HG03139 (cell line): ENCODE data around the gene DMXL1.

Experiments used
- ATAC-seq: cut with Tn5 transposase; IDR thresholded peaks from one replicate; pipeline ENCODE4 v1.9.1; 2021; ENCODE audit not compliant: unreplicated experiment

The DMXL1 gene

GRCh38 chr5:119286511-119287488 is 215.9 kb downstream of the DMXL1 start:
- no peak for ATAC-seq

DNA sequence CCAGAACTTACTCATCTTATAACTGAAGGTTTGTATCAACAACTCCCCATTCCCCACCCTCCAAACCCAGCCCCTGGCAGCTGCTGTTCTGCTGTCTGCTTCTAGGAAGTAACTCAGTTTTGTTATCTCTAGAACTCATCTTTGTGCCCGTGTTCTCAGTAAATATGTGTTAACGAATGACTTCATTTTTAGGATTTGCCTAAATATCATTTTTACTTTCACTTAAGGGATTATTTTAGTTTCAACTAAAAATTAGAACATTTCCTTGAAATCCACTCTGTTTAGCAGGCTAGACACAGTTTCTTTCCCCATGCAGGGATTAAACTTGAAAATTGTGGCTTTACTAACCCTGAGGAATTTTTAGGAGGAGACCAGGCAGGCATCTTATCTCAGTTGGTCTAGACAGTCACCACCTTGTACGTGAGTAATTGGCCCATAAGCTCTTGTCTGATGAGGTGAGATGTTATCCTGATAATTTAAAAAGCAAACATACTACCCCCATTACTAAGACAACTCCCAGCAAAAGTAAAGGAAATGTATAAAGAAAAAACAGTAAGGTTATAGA is 216.7 kb downstream of the DMXL1 start:
- no peak for ATAC-seq

DNA sequence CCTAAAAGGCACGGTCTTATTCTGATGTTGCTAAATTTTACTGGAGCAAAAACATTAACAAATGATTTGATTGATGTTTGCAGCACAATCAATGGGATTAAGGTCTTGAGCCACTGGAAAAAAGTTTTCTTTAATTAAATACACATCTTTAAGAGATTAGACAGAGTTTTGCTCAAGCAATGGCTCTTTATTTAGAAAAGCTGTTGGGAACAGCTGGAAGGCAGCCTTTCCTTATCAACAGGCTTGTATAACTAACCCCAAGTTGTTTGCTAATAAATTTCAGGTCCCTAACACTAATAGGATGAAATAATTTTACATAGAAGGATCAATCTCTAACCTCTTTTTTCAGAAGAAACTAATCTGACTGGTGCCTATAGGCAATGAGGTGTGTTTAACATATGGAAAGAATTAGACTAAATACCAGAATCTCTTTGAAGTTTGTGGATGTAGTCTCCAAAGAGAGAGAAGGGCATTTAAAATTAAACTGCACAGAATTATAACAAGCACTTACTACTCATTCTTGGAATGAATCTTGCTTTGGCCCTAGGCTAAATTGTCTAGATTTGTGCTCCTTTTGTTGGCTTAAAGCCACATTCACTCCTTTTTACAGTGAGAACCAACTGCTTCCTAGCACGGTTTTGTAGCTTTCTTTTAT is 217.6 kb downstream of the DMXL1 start:
- no peak for ATAC-seq

- no peak for ATAC-seq
Measured at GRCh38 chr5:119289438-119290044, 218.7 kb downstream of the DMXL1 start.

DNA sequence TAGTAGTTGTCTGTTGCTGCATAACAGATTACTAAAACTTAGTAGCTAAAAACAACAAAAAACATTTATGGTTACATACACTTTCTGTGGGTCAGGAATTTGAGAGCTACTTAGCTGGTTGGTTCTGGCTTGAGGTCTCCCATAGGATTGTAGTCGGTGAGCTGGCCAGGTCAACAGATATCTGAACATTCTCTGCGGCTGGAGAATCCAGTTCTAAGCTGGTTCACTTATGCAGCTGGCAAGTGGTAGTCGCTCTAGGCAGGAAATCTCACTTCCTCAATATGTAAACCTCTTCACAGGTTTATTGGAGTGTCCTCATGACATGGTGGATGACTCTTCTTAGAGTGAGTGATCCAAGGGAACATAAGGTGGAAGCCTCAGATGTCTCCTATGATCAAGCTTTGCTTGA is 219.3 kb downstream of the DMXL1 start:
- peak; percentile 86 for ATAC-seq

DNA sequence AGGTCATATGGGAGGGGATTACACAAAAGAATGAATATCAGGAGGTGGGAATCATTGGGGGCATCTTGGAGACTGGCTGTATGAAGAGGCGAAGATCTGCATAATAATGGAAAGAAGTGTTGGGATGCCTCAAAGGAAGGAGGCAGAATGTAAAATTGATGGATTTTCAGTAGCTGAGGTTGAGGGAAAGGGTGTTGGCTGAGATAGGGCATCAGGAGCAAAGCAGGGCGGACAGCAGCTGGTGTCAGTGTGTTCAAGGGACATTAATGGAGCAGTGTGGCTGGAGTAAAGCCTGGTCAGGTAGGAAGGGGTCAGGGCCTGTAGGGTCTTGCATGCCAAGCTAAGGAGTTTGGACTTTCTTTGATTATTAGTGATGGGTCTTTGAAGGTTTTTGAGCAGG is 219.7 kb downstream of the DMXL1 start:
- no peak for ATAC-seq

- ATAC-seq, result no peak
Measured at GRCh38 chr5:119291056-119291455, 220.2 kb downstream of the DMXL1 start.

GRCh38 chr5:119291877-119292276 is 221.0 kb downstream of the DMXL1 start:
- ATAC-seq, result no peak

DNA sequence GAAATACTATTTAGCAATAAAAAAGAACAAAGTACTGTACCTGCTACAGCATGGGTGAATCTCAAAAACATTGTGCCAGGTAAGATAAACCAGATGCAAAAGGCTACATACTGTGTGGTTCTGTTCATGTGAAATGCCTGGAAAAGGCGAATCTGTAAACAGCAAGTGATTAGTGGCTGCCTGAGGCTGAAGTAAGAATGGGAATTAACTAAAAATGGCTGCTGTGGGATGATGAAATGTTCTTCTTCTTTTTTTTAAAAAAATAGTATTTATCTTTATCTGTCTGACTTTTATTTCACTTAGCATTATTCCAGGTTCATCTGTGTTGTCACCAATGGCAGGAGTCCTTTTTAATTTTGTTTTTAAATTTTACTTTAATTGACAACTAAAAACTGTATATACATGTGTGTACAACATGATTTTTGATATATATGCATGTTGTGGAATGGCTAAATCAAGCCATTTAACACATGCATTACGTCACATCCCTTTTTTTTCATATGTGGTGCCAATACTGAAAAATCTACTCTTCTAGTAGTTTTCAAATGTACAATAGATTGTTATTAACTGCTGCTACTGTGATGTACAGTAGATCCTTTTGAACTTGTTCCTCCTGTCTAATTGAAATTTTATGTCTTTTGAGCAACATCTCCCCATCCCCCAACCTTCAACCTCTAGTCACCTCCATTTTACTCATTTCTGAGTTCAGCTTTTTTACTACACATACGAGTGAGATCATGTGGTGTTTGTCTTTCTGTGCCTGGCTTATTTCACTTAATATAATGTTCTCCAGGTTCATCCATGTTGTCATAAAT is 222.0 kb downstream of the DMXL1 start:
- ATAC-seq, result no peak

- ATAC-seq, result no peak
Measured at GRCh38 chr5:119293516-119293829, 222.6 kb downstream of the DMXL1 start.
